ENCODE data around the gene TCAF2.
"Not testable (repeated sequence)": the region's sequence is repeated elsewhere in the genome, so short reads cannot be mapped to it uniquely, and the experiment has no call there.

DNA sequence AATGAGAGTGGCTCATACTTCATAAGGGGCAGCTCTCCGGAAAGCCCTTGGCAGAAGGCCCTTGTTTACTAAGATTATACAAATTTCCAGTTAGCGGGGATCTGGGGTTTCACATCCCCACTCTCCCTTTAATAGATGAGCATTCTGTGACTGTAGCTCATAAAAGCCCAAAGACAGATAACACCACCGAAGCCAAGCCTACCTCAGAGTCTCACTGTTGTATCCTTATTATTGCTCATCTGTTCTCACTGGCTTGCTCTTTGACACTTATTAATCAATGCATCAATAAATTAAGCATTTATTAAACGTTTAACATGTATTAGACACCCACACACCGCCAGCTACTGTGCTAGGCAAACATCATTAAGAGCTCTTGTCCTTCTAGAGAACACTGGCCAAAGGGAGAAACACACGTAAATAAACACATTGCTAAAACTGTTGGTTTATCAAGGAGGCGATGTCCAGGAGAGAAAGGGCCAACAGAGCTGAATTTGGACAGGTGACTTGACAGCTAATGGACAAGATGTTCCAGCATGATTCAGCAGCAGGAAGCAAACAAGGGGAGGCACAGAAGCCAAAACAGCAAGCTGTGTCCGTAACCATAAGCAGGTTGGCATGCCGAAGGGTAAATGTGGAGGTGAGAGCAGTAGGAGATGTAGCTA, 19.9 kb downstream of the TCAF2 start:
- not testable (repeated sequence) for TF ChIP-seq MIER1 (IDR thresholded peaks at IDR 0.05; ENCODE audit: low read depth); MXI1 (IDR thresholded peaks at IDR 0.05; ENCODE audit: low read depth, low read length); BHLHE40 (IDR thresholded peaks at IDR 0.05; ENCODE audit: low read length); FOSL1 (tag; conservative IDR thresholded peaks at IDR 0.05); FUS (optimal IDR thresholded peaks at IDR 0.05; ENCODE audit: low read depth, low read length); ZBTB17 (CRISPR knock-in tag; IDR thresholded peaks at IDR 0.05)
- TF ChIP-seq, protein P1, sequence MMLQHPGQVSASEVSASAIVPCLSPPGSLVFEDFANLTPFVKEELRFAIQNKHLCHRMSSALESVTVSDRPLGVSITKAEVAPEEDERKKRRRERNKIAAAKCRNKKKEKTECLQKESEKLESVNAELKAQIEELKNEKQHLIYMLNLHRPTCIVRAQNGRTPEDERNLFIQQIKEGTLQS (IDR thresholded peaks at IDR 0.05) = not testable (repeated sequence)
- TF ChIP-seq, protein P1 (CRISPR knock-in tag; conservative IDR thresholded peaks at IDR 0.05) = not testable (repeated sequence)
